ENCODE results near the gene PCCA.
"Not testable (repeated sequence)": the region's sequence is repeated elsewhere in the genome, so short reads cannot be mapped to it uniquely, and the experiment has no call there.

The PCCA gene

GRCh38 chr13:100096526-100096925 is 7.6 kb downstream of the PCCA start:
- ATAC-seq: no peak

GRCh38 chr13:100097821-100098220 is 8.9 kb downstream of the PCCA start:
- ATAC-seq: no peak
- no peak for TF ChIP-seq ZFP30 (CRISPR knock-in tag; IDR thresholded peaks at IDR 0.05)
- no peak for TF ChIP-seq ZFP3 (CRISPR knock-in tag; IDR thresholded peaks at IDR 0.05)
- TF ChIP-seq GLIS3 (CRISPR knock-in tag; IDR thresholded peaks at IDR 0.05): no peak
- TF ChIP-seq ZNF8 (CRISPR knock-in tag; IDR thresholded peaks at IDR 0.05): no peak
- TF ChIP-seq ESRRG (CRISPR knock-in tag; IDR thresholded peaks at IDR 0.05): no peak
- TF ChIP-seq BACH2 (CRISPR knock-in tag; IDR thresholded peaks at IDR 0.05; ENCODE audit: borderline replicate concordance): no peak
- no peak for TF ChIP-seq TOX (CRISPR knock-in tag; IDR thresholded peaks at IDR 0.05; ENCODE audit: borderline replicate concordance)
- TF ChIP-seq CSRNP3 (CRISPR knock-in tag; IDR thresholded peaks at IDR 0.05): no peak
- no peak for TF ChIP-seq CSDC2 (CRISPR knock-in tag; IDR thresholded peaks at IDR 0.05)
- no peak for TF ChIP-seq ZNF70 (CRISPR knock-in tag; IDR thresholded peaks at IDR 0.05)
- TF ChIP-seq TSHZ2 (CRISPR knock-in tag; IDR thresholded peaks at IDR 0.05): no peak
- TF ChIP-seq TCF4 (CRISPR knock-in tag; IDR thresholded peaks at IDR 0.05; ENCODE audit: borderline replicate concordance): no peak
- TF ChIP-seq ISL1 (CRISPR knock-in tag; IDR thresholded peaks at IDR 0.05): no peak
- no peak for TF ChIP-seq ARNTL (CRISPR knock-in tag; IDR thresholded peaks at IDR 0.05; ENCODE audit: borderline replicate concordance, low read depth)
- no peak for TF ChIP-seq ZNF565 (CRISPR knock-in tag; conservative IDR thresholded peaks at IDR 0.05; ENCODE audit: low read depth)
- TF ChIP-seq CREB5 (CRISPR knock-in tag; IDR thresholded peaks at IDR 0.05; ENCODE audit: low read depth): no peak

More at GRCh38 chr13:100096526-100096925, 7.6 kb downstream of the PCCA start:
- TF ChIP-seq OSR1 (CRISPR knock-in tag; IDR thresholded peaks at IDR 0.05): no peak
- no peak for TF ChIP-seq PPARA (CRISPR knock-in tag; IDR thresholded peaks at IDR 0.05; ENCODE audit: borderline replicate concordance)
- no peak for TF ChIP-seq GLIS3 (CRISPR knock-in tag; IDR thresholded peaks at IDR 0.05)
- TF ChIP-seq ZNF70 (CRISPR knock-in tag; IDR thresholded peaks at IDR 0.05): no peak
- no peak for TF ChIP-seq RARB (CRISPR knock-in tag; IDR thresholded peaks at IDR 0.05)
- no peak for TF ChIP-seq CSDC2 (CRISPR knock-in tag; IDR thresholded peaks at IDR 0.05)
- TF ChIP-seq TSHZ2 (CRISPR knock-in tag; IDR thresholded peaks at IDR 0.05): no peak

GRCh38 chr13:100098445-100099116 is 9.7 kb downstream of the PCCA start:
- no peak for ATAC-seq

GRCh38 chr13:100099117-100099445 is 10.2 kb downstream of the PCCA start:
- not testable (repeated sequence) for ATAC-seq

More at GRCh38 chr13:100098445-100099116, 9.7 kb downstream of the PCCA start:
- TF ChIP-seq ZNF8 (CRISPR knock-in tag; IDR thresholded peaks at IDR 0.05): no peak
- no peak for TF ChIP-seq CSDC2 (CRISPR knock-in tag; IDR thresholded peaks at IDR 0.05)
- TF ChIP-seq PATZ1 (CRISPR knock-in tag; IDR thresholded peaks at IDR 0.05; ENCODE audit: borderline replicate concordance): no peak
- TF ChIP-seq CSRNP3 (CRISPR knock-in tag; IDR thresholded peaks at IDR 0.05): no peak
- no peak for TF ChIP-seq OSR1 (CRISPR knock-in tag; IDR thresholded peaks at IDR 0.05)
- TF ChIP-seq ARNTL (CRISPR knock-in tag; IDR thresholded peaks at IDR 0.05; ENCODE audit: borderline replicate concordance, low read depth): no peak

Measured in SK-N-SH treated with all-trans-retinoic acid at 6 μM for 48 hours (cell line).